IMR-90 (cell line): ENCODE measurements around the gene DAB2. TPM values are rescaled to one million over a fixed set of nuclear protein-coding genes. Genes with fewer than 3 reads are reported as not detected.

Experiments
- ATAC-seq: fragments of 200-7000 bp; cut with Tn5 transposase; 2 replicates; pipeline ENCODE4 v1.9.1; 2020; ENCODE audit warnings: low read depth, mild to moderate bottlenecking, moderate library complexity
- BruUV-seq: library from RNA; stranded (reverse); fragments of 400-500 nt; replicated peaks from 2 replicates; lab custom pipeline; 2021; lab: Mats Ljungman, UMichigan
- CTCF ChIA-PET: fragments of 300-600 bp; formaldehyde crosslinking; extraction: SDS; loops from one replicate; lab custom pipeline; 2021; ENCODE audit warnings: antibody characterized with exemption; lab: Yijun Ruan, JAX
- POLR2A ChIA-PET: fragments of 300-600 bp; sonication (Branson Sonifier 250); formaldehyde crosslinking; loops from one replicate; lab custom pipeline; 2022; ENCODE audit warnings: antibody characterized with exemption; ENCODE audit not compliant: unreplicated experiment; lab: Charles Lee
- DNase-seq: peaks from one replicate; pipeline ENCODE4 v3.0.0; 2013
- H2AFZ ChIP-seq: replicated peaks from 2 replicates; pipeline ENCODE3; 2013; ENCODE audit warnings: low read length, mild to moderate bottlenecking; ENCODE audit not compliant: poor library complexity
- H2AK5ac ChIP-seq: 2 replicates; pipeline ENCODE4 v1.6.1; 2013; ENCODE audit warnings: low read depth, low read length, inconsistent platforms
- H2AK9ac ChIP-seq: replicated peaks from 2 replicates; pipeline ENCODE3; 2013; ENCODE audit warnings: mild to moderate bottlenecking, low read depth, low read length, moderate library complexity; ENCODE audit not compliant: poor library complexity
- H2BK120ac ChIP-seq: 2 replicates; pipeline ENCODE4 v1.6.1; 2013; ENCODE audit warnings: low read depth, low read length, inconsistent platforms
- H2BK15ac ChIP-seq: 3 replicates; pipeline ENCODE4 v1.6.1; 2013; ENCODE audit warnings: low read depth, low read length, inconsistent platforms
- H2BK20ac ChIP-seq: 2 replicates; pipeline ENCODE4 v1.6.1; 2013; ENCODE audit warnings: low read depth, mild to moderate bottlenecking, inconsistent platforms, low read length, moderate library complexity
- H2BK5ac ChIP-seq: 2 replicates; pipeline ENCODE4 v1.6.1; 2013; ENCODE audit warnings: mild to moderate bottlenecking, low read depth, low read length, inconsistent platforms; ENCODE audit not compliant: poor library complexity, severe bottlenecking
- H3K14ac ChIP-seq: replicated peaks from 2 replicates; pipeline ENCODE4 v1.6.1; 2013; ENCODE audit warnings: low read depth, low read length, inconsistent platforms
- H3K18ac ChIP-seq: 2 replicates; pipeline ENCODE4 v1.6.1; 2013; ENCODE audit warnings: low read depth, low read length, control low read depth
- H3K23ac ChIP-seq: 2 replicates; pipeline ENCODE4 v1.6.1; 2013; ENCODE audit warnings: low read depth, low read length, inconsistent platforms
- H3K27ac ChIP-seq: 2 replicates; pipeline ENCODE4 v1.5.1; 2013; ENCODE audit warnings: mild to moderate bottlenecking, control low read depth, low read length; ENCODE audit not compliant: insufficient read depth
- H3K27me3 ChIP-seq: 2 replicates; pipeline ENCODE4 v1.6.1; 2013; ENCODE audit warnings: low read length; ENCODE audit not compliant: control insufficient read depth, insufficient read depth
- H3K36me3 ChIP-seq: 2 replicates; pipeline ENCODE4 v1.6.1; 2013; ENCODE audit warnings: low read length, mixed read lengths; ENCODE audit not compliant: control insufficient read depth, insufficient read depth
- H3K4ac ChIP-seq: 2 replicates; pipeline ENCODE4 v1.6.1; 2013; ENCODE audit warnings: low read depth, low read length, inconsistent platforms
- H3K4me1 ChIP-seq: 2 replicates; pipeline ENCODE4 v1.6.1; 2013; ENCODE audit warnings: low read length, mixed read lengths; ENCODE audit not compliant: control insufficient read depth, insufficient read depth
- H3K4me2 ChIP-seq: 2 replicates; pipeline ENCODE4 v1.6.1; 2013; ENCODE audit warnings: low read depth, mild to moderate bottlenecking, control low read depth, low read length, moderate library complexity
- H3K4me3 ChIP-seq: 2 replicates; pipeline ENCODE4 v1.5.1; 2013; ENCODE audit warnings: low read depth, mild to moderate bottlenecking, control low read depth, low read length, moderate library complexity; ENCODE audit not compliant: insufficient read depth
- H3K56ac ChIP-seq: 2 replicates; pipeline ENCODE4 v1.6.1; 2013; ENCODE audit warnings: low read length, inconsistent platforms; ENCODE audit not compliant: insufficient read depth; ENCODE audit errors: extremely low read depth
- H3K79me1 ChIP-seq, 2 experiments: 2 replicates each; pipeline ENCODE4 v1.6.1; 2013; ENCODE audit warnings: low read length in 2 of 2, inconsistent platforms in 1 of 2, low read depth in 1 of 2
- H3K9ac ChIP-seq: 2 replicates; pipeline ENCODE4 v1.6.1; 2013; ENCODE audit warnings: low read depth, low read length, control low read depth
- H3K9me1 ChIP-seq: 2 replicates; pipeline ENCODE4 v1.6.1; 2013; ENCODE audit warnings: low read length, inconsistent platforms; ENCODE audit not compliant: insufficient read depth
- H3K9me3 ChIP-seq: 2 replicates; pipeline ENCODE4 v1.6.1; 2013; ENCODE audit warnings: low read length; ENCODE audit not compliant: control insufficient read depth, insufficient read depth
- H4K20me1 ChIP-seq: 2 replicates; pipeline ENCODE4 v1.6.1; 2013; ENCODE audit warnings: low read length, inconsistent platforms; ENCODE audit not compliant: insufficient read depth
- H4K5ac ChIP-seq: 2 replicates; pipeline ENCODE4 v1.6.1; 2013; ENCODE audit warnings: mild to moderate bottlenecking, low read depth, low read length, control low read depth
- H4K8ac ChIP-seq, 2 experiments: 2 replicates each; pipeline ENCODE4 v1.6.1; 2013; ENCODE audit warnings: low read depth in 2 of 2, low read length in 2 of 2, control low read depth in 1 of 2, inconsistent platforms in 1 of 2
- H4K91ac ChIP-seq: 2 replicates; pipeline ENCODE4 v1.6.1; 2013; ENCODE audit warnings: low read depth, low read length, inconsistent platforms; ENCODE audit not compliant: insufficient read depth
- BHLHE40 ChIP-seq: fragments of 150-350 bp; IDR thresholded peaks from 2 replicates; pipeline ENCODE4 v1.6.1; 2016; ENCODE audit warnings: mild to moderate bottlenecking, low read depth, low read length
- CHD1 ChIP-seq: IDR thresholded peaks from 2 replicates; pipeline ENCODE4 v1.6.1; 2012; ENCODE audit warnings: low read depth, low read length, improper control_type of control experiment
- CTCF ChIP-seq: conservative IDR thresholded peaks from 2 replicates; pipeline ENCODE4 v1.5.1; 2012; ENCODE audit warnings: mild to moderate bottlenecking, low read depth, low read length, improper control_type of control experiment
- MAFK ChIP-seq: IDR thresholded peaks from 2 replicates; pipeline ENCODE4 v1.6.1; 2012; ENCODE audit warnings: low read depth, low read length, improper control_type of control experiment
- MXI1 ChIP-seq: IDR thresholded peaks from 2 replicates; pipeline ENCODE4 v1.6.1; 2012; ENCODE audit warnings: low read depth, mild to moderate bottlenecking, low read length, moderate library complexity, borderline replicate concordance
- NFE2L2 ChIP-seq: fragments of 150-350 bp; IDR thresholded peaks from 2 replicates; pipeline ENCODE4 v1.6.1; 2016; ENCODE audit warnings: low read depth, mild to moderate bottlenecking, low read length
- RAD21 ChIP-seq: IDR thresholded peaks from 2 replicates; pipeline ENCODE4 v1.6.1; 2012; ENCODE audit warnings: low read length, improper control_type of control experiment
- RFX5 ChIP-seq: IDR thresholded peaks from 2 replicates; pipeline ENCODE4 v1.8.0; 2012; ENCODE audit warnings: low read depth, mild to moderate bottlenecking, low read length, moderate library complexity
- USF2 ChIP-seq: fragments of 150-350 bp; IDR thresholded peaks from 2 replicates; pipeline ENCODE4 v1.6.1; 2017; ENCODE audit warnings: mild to moderate bottlenecking, antibody characterized with exemption, low read length, low read depth
- WGBS, 2 experiments: methylation state at CpG; one replicate each; pipeline versions ENCODE4 v1.1.5 to v1.1.7; 2013; ENCODE audit warnings: missing lambda C conversion rate in 2 of 2; ENCODE audit not compliant: insufficient read length in 1 of 2; ENCODE audit errors: extremely low coverage in 2 of 2; 5-methylcytosine and 5-hydroxymethylcytosine counted together
- dilution Hi-C: fragments of 300-500 bp; cut with HindIII; formaldehyde crosslinking; loops from one replicate; pipeline ENCODE4 v1.14.3; 2018; ENCODE audit warnings: low sequenced_read_pairs; ENCODE audit not compliant: unreplicated experiment
- in situ Hi-C: fragments of 300-500 bp; cut with MboI; formaldehyde crosslinking; loops from 3 replicates; pipeline ENCODE4 v1.14.3; 2019; ENCODE audit warnings: low sequenced_read_pairs, inconsistent platforms, mixed read lengths
- intact Hi-C: fragments of 100-400 bp; cut with micrococcal nuclease; formaldehyde crosslinking; loops from 2 replicates; pipeline ENCODE4 v1.10.0; 2022
- polyA plus RNA-seq, 3 experiments: library from polyadenylated mRNA; depleted of rRNA; stranded (reverse); fragments of >200 nt; gene quantifications; 2 replicates each; pipeline ENCODE4 v1.2.3, GENCODE V29; 2012; ENCODE audit warnings: low replicate concordance in 1 of 3
- total RNA-seq: library from RNA; depleted of rRNA; stranded (reverse); fragments of >200 nt; gene quantifications from 2 replicates; pipeline ENCODE4 v1.2.3, GENCODE V29; 2012

The DAB2 gene
- total and polyA plus RNA-seq, 2 of the 4 experiments (the other 2 are of a cell fraction), result 50.0 to 101 TPM

GRCh38 chr5:39367711-39368110 is 57.1 kb downstream of the DAB2 start:
- Histone ChIP-seq H3K14ac (no peak overlapping the region), H3K56ac (no peak overlapping the region), H3K27ac (no peak overlapping the region), H3K79me1 (no peaks in the 10 kb centered on the region), H2AFZ (no peak overlapping the region), H4K5ac (no peak overlapping the region), H4K8ac (no peak overlapping the region), H2BK20ac (no peak overlapping the region), H2BK5ac (no peak overlapping the region), H3K27me3 (no peaks in the 10 kb centered on the region), H3K18ac (no peak overlapping the region), H3K9me1 (no peaks in the 10 kb centered on the region; the same call in 1 of the 2 replicates), H4K91ac (no peak overlapping the region), H2BK120ac (no peak overlapping the region), H3K36me3 (peaks cover 21% of the 10 kb centered on the region), H3K9me3 (no peaks in the 10 kb centered on the region), H2AK9ac (no peak overlapping the region), H2AK5ac (no peak overlapping the region), H4K20me1 (no peaks in the 10 kb centered on the region), H3K4me3 (no peak overlapping the region), H3K23ac (no peak overlapping the region), H3K4me1 (no peaks in the 10 kb centered on the region), H3K4me2 (no peak overlapping the region), H2BK15ac (no peak overlapping the region), H3K9ac (no peak overlapping the region), H3K4ac (no peak overlapping the region)
- DNase-seq (no peak), ATAC-seq (no peak)
- TF ChIP-seq BHLHE40, result no peak
- TF ChIP-seq RAD21, result no peak
- no peak for TF ChIP-seq CTCF
- TF ChIP-seq RFX5, result no peak
- no peak for TF ChIP-seq NFE2L2
- TF ChIP-seq MAFK, result no peak
- TF ChIP-seq USF2, result no peak
- no peak for TF ChIP-seq CHD1
- TF ChIP-seq MXI1, result no peak
- no CpG with 5 or more reads among the region's 3 CpGs for WGBS, 2 experiments
- dilution Hi-C loops (no loop called here), in situ Hi-C loops (no loop called here), intact Hi-C loops (no loop called here)
- no TSS peak for BruUV-seq
- ChIA-PET POLR2A (no interaction called here), CTCF (no interaction called here)
